SHP77 treated with DMSO at 0.1 percent for 48 hours (cell line): Measurements from ENCODE around the gene THAP12.

Experiments used
- DNase-seq: peaks from one replicate; lab custom pipeline; 2025; lab: John Stamatoyannopoulos, UW

The THAP12 gene

GRCh38 chr11:76376746-76377558, 4.0 kb downstream of the THAP12 start:
- no peak for DNase-seq

- no peak for DNase-seq
Measured at GRCh38 chr11:76371170-76371569, 9.8 kb downstream of the THAP12 start.

GRCh38 chr11:76369406-76369805, 11.5 kb downstream of the THAP12 start:
- DNase-seq, result peak; percentile 94

- DNase-seq, result no peak
Measured at GRCh38 chr11:76368490-76368889, 12.4 kb downstream of the THAP12 start.

GRCh38 chr11:76365038-76365679, 15.8 kb downstream of the THAP12 start:
- no peak for DNase-seq

- no peak for DNase-seq
Measured at GRCh38 chr11:76362716-76363115, 18.2 kb downstream of the THAP12 start.

- DNase-seq, result no peak
Measured at GRCh38 chr11:76361776-76362175, 19.2 kb downstream of the THAP12 start.

- DNase-seq, result no peak
Measured at GRCh38 chr11:76361374-76361773, 19.6 kb downstream of the THAP12 start.

- no peak for DNase-seq
Measured at GRCh38 chr11:76355172-76355571, 25.8 kb downstream of the THAP12 start.

GRCh38 chr11:76348348-76348747, 32.6 kb downstream of the THAP12 start:
- DNase-seq, result no peak

- DNase-seq, result no peak
Measured at GRCh38 chr11:76347466-76347865, 33.5 kb downstream of the THAP12 start.

- no peak for DNase-seq
Measured at GRCh38 chr11:76339221-76339620, 41.7 kb downstream of the THAP12 start.

GRCh38 chr11:76337923-76338322, 43.0 kb downstream of the THAP12 start:
- no peak for DNase-seq

GRCh38 chr11:76337469-76337868, 43.5 kb downstream of the THAP12 start:
- no peak for DNase-seq

- no peak for DNase-seq
Measured at GRCh38 chr11:76336597-76336996, 44.3 kb downstream of the THAP12 start.

- DNase-seq, result no peak
Measured at GRCh38 chr11:76335842-76336241, 45.1 kb downstream of the THAP12 start.

- no peak for DNase-seq
Measured at GRCh38 chr11:76334826-76335389, 46.0 kb downstream of the THAP12 start.

GRCh38 chr11:76330651-76331050, 50.3 kb downstream of the THAP12 start:
- DNase-seq, result no peak

GRCh38 chr11:76329983-76330382, 50.9 kb downstream of the THAP12 start:
- no peak for DNase-seq

GRCh38 chr11:76329084-76329648, 51.8 kb downstream of the THAP12 start:
- DNase-seq, result no peak

GRCh38 chr11:76327756-76328388, 53.1 kb downstream of the THAP12 start:
- no peak for DNase-seq

GRCh38 chr11:76327202-76327601, 53.7 kb downstream of the THAP12 start:
- no peak for DNase-seq
